ENCODE measurements around the gene CFAP77.

GRCh38 chr9:132605387-132605786 lies 195.4 kb downstream of the CFAP77 start:
- TF ChIP-seq CTCF (conservative IDR thresholded peaks at IDR 0.05 in 1 of 2, IDR thresholded peaks at IDR 0.05 in 1 of 2; ENCODE audit: extremely low read depth in 1 of 2, insufficient read depth in 1 of 2, low read depth in 1 of 2, low read length in 2 of 2), result no peak
- TF ChIP-seq EZH2 (IDR thresholded peaks at IDR 0.05; ENCODE audit: borderline replicate concordance, low read length), result no peak
